Measurements from ENCODE around the gene F7. TPM values are rescaled to one million over a fixed set of nuclear protein-coding genes. Genes with fewer than 3 reads are reported as not detected.

F7 gene
- total and polyA plus RNA-seq, 2 donors (not counting 3 experiments of a cell fraction or from before 2014, with no cell fraction given) = not detected

DNA sequence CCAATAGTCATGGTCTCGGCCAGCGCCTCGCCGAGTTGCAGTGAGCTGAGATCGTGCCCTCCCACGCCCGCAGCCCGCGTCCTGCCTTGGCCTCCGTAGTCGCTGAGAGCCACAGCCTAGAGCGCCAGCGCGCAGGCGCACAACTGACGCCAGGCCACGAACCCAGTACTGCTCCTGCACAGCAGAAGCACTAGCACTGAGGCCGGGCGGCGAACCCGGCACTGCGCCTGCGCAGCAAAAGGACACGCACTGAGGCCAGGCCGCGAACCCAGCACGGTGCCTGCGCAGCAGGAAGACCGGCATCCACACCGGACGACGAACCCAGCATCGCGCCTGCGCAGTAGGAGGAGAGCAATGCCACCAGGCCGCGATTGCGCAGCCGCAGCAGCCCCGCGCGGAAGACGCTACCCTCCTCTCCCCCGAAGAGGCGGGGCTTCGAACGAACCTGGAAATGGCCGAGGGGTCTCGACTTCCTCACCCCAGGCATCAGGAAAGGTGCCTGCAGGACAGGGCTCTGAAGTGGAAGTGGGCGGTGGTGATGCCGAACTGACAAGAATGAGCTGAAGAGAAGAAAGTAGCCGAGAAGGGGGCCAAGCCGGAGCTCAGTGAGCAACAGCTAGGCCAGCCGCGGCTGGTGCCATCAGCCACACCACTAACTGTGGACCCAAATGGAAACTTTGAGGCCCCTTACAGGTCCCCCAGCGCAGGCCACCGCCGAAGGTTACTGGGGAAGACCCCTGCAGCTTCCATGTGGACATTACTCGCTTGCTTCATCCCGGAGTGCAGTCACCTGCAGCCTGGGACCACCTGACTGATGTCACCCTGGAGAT is 24.5 kb downstream of the F7 start:
- no TSS peak for BruUV-seq (replicated peaks)
- peaks cover 18 to 24% of the 10 kb centered on the region in 2 experiments for H3K27me3 ChIP-seq (ENCODE audit: control insufficient read depth in 2 of 2, insufficient read depth in 2 of 2, low read length in 2 of 2)
- intact Hi-C loops (cut with micrococcal nuclease) (no loop called here), dilution Hi-C loops (cut with MboI; ENCODE audit: extremely low pct_ligation_motif_present, low sequenced_read_pairs) (no loop called here)
- H3K9me1 ChIP-seq (replicated peaks; ENCODE audit: control insufficient read depth, extremely low read depth, insufficient read depth, low read length) = no peaks in the 10 kb centered on the region
- H3K4me3 ChIP-seq (replicated peaks in 1 of 3; ENCODE audit: insufficient read depth in 1 of 3, low read depth in 1 of 3, low read length in 3 of 3) = peak overlapping the region in 1 of 3 experiments; percentile 19
- H3K4me2 ChIP-seq (ENCODE audit: insufficient read depth, low read length) = peak overlapping the region; percentile 3
- no peaks in the 10 kb centered on the region for H3K36me3 ChIP-seq (ENCODE audit: control insufficient read depth in 2 of 2, extremely low read depth in 1 of 2, insufficient read depth in 2 of 2, low read length in 2 of 2)
- H3K4me1 ChIP-seq (ENCODE audit: control insufficient read depth, extremely low read depth, insufficient read depth, low read length) = no peaks in the 10 kb centered on the region
- POLR2A ChIA-PET = no interaction called here
- H3K79me2 ChIP-seq (ENCODE audit: control insufficient read depth, insufficient read depth, low read length) = no peaks in the 10 kb centered on the region
- peak; percentile 21 for DNase-seq (ENCODE audit: low read depth, low spot score)
- FAIRE-seq = no peak
- no peak for TF ChIP-seq FOS (IDR thresholded peaks at IDR 0.05; ENCODE audit: borderline replicate concordance, insufficient read depth, low read length)
- TF ChIP-seq GATA2 (IDR thresholded peaks at IDR 0.05; ENCODE audit: insufficient read depth, insufficient read length, low read depth, low read length) = no peak
- TF ChIP-seq EZH2 (IDR thresholded peaks at IDR 0.05; ENCODE audit: borderline replicate concordance, low read depth, low read length, severe bottlenecking) = no peak
- no peak for TF ChIP-seq POLR2A (IDR thresholded peaks at IDR 0.05; ENCODE audit: low read depth, low read length)
- TF ChIP-seq JUN (IDR thresholded peaks at IDR 0.05; ENCODE audit: borderline replicate concordance, insufficient read depth, insufficient read length, low read depth) = no peak
- no peak for TF ChIP-seq MYC (IDR thresholded peaks at IDR 0.05; ENCODE audit: low read depth, low read length)
- TF ChIP-seq, protein P1, sequence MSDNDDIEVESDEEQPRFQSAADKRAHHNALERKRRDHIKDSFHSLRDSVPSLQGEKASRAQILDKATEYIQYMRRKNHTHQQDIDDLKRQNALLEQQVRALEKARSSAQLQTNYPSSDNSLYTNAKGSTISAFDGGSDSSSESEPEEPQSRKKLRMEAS (IDR thresholded peaks at IDR 0.05; ENCODE audit: insufficient read depth, insufficient read length) = no peak
- TF ChIP-seq, protein P2, sequence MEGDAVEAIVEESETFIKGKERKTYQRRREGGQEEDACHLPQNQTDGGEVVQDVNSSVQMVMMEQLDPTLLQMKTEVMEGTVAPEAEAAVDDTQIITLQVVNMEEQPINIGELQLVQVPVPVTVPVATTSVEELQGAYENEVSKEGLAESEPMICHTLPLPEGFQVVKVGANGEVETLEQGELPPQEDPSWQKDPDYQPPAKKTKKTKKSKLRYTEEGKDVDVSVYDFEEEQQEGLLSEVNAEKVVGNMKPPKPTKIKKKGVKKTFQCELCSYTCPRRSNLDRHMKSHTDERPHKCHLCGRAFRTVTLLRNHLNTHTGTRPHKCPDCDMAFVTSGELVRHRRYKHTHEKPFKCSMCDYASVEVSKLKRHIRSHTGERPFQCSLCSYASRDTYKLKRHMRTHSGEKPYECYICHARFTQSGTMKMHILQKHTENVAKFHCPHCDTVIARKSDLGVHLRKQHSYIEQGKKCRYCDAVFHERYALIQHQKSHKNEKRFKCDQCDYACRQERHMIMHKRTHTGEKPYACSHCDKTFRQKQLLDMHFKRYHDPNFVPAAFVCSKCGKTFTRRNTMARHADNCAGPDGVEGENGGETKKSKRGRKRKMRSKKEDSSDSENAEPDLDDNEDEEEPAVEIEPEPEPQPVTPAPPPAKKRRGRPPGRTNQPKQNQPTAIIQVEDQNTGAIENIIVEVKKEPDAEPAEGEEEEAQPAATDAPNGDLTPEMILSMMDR (IDR thresholded peaks at IDR 0.05; ENCODE audit: extremely low read depth in 1 of 2, insufficient read depth in 1 of 2, low read depth in 1 of 2, low read length in 2 of 2) = no peak
- H3K9me3 ChIP-seq (replicated peaks; ENCODE audit: control insufficient read depth, insufficient read depth, low read length) = no peaks in the 10 kb centered on the region
- H2AFZ ChIP-seq (ENCODE audit: low read depth, low read length) = peak overlapping the region; percentile 66
- no peak overlapping the region for H3K9ac ChIP-seq (replicated peaks; ENCODE audit: extremely low read depth, insufficient read depth, low read length)
- H3K27ac ChIP-seq (ENCODE audit: insufficient read depth, low read depth, low read length) = no peak overlapping the region
- CTCF ChIA-PET = no interaction called here
- H4K20me1 ChIP-seq (replicated peaks; ENCODE audit: control insufficient read depth, extremely low read depth, insufficient read depth, low read length) = no peaks in the 10 kb centered on the region
